Cardiac fibroblast (primary cell): ENCODE data around the gene STK4.

Source experiments
- DNase-seq, 2 donors: peaks; one replicate each; pipeline versions ENCODE4 v3.0.0 to v3.0.0-alpha.2; 2010; ENCODE audit warnings: low read depth in 2 of 2
- H3K4me3 ChIP-seq, 2 donors: replicated peaks in 1 of 2; 1 replicate in 1 of 2; 2 replicates in 1 of 2; pipeline ENCODE4 v1.5.1; 2011; ENCODE audit warnings: low read depth in 2 of 2, low read length in 2 of 2, mild to moderate bottlenecking in 2 of 2, moderate library complexity in 1 of 2
- CTCF ChIP-seq: IDR thresholded peaks from one replicate; pipeline ENCODE4 v1.5.1; 2011; ENCODE audit warnings: low read depth, mild to moderate bottlenecking, low read length, inconsistent platforms

STK4 gene

GRCh38 chr20:45066372-45066771, 100.1 kb downstream of the STK4 start:
- peak in 1 of 2 donors; percentile 39 for DNase-seq
- no peak overlapping the region for H3K4me3 ChIP-seq
- TF ChIP-seq CTCF, result no peak

DNA sequence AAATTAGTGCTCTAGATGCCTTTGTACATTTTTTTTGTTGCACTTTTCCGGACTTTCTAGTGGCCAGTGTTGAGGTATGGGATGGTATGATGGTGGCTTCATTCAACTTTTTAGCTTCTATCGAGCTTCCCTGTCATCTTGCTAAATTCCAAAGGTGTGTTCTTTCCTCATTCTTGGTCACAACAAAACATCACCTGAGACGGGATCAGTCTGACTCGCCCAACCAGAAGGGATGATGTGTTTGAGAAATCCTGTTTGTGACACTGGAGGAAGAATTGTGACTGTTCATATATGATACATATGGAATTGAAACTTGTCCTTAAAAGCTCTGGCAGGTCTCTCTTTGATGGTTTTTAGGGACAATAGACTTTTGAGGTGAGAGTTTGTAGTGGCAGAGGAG, 100.8 kb downstream of the STK4 start:
- DNase-seq, result no peak
- no peak for TF ChIP-seq CTCF
- no peak overlapping the region for H3K4me3 ChIP-seq

DNA sequence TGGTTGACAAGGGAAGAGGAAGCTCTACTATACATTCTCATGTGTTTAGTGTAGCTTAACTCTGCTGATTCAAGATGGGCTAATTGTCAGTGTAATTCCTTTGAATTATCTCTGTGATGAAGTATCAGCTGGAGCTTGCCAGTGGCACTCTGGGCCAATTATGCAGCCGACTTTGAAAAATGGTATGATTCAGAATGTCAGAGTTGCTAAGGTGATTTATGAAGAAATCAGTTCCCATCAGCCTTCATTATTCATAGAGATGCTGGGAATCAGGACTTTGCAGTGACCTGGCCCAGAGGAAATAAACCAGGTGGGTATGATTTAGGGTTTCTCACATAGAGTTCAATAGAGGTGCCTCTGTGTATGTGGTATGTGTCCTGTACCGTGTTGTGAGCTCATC, 101.2 kb downstream of the STK4 start:
- peak in 1 of 2 donors; percentile 45 for DNase-seq
- no peak overlapping the region for H3K4me3 ChIP-seq
- TF ChIP-seq CTCF, result no peak

DNA sequence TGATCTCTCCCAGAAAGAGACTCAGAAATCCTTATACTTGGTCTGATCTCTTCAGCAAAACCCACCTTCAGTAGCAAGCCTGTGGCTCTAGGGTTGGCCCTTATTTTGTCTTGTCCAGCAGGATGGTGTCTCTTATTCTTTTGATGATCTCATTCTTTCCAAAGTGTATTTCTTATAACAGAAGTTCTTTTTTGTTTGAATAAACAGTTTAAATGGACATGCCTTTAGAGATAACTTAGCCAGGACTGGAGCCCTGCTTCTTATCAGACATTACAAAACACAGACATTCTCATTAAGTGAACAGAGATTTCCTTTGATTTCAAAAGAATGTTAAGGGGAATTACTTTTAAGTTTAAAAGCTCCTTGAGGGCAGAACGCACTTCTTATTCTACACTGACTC, 102.9 kb downstream of the STK4 start:
- H3K4me3 ChIP-seq, result no peak overlapping the region
- no peak for TF ChIP-seq CTCF
- peak in 1 of 2 donors; percentile 33 for DNase-seq

DNA sequence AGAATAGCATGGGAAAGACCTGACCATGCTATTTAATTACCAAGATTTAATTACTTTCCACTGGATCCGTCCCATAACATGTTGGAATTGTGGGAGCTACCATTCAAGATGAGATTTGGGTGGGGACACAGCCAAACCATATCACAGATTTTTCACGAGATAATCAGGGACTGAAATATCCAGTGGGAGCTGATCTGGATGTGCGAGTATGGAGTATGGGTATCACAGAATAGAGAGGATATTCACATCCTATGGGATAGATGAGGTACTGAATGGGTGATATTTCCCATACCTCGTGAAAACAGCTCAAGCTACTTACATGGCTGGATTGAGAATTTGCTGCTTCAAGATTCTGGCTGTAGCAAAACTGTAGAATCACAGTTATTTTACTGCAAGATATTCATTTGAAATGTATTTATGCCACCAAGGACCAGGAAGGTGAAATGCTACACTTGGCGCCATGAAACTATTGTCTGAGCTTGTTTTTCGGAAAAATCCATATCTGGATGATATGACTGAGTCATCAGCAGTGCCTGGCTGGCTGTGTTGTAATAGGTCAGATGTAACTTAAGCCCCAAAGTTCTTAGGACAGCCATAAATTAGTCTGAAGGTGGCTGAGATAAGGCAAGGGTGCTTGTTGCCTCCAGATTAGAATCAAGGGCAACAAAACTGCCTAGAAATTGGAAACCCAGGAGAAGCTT, 104.8 kb downstream of the STK4 start:
- TF ChIP-seq CTCF, result no peak
- DNase-seq, result peak; percentile 59 to 62
- H3K4me3 ChIP-seq, result no peak overlapping the region

DNA sequence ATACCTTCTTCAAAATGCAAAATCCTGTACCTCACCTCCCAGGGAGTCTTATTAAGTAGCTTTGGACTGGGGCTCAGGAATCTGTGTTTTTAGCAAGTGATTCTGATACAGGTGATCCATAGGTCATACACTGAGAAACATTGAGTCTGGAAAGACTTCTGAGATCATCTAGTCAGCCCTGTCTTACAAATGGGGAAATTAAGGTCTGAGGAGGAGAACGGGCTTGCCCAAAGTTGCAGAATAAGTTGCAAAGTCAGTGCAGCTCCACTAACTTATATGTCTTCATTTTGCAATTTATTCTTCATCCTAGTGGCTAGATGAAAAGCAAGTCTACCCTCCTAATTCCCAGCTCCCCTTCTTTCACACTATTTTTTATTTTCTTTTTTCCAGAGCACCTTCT, 105.8 kb downstream of the STK4 start:
- no peak overlapping the region for H3K4me3 ChIP-seq
- TF ChIP-seq CTCF, result no peak
- no peak for DNase-seq

- no peak overlapping the region for H3K4me3 ChIP-seq
- no peak for DNase-seq
- no peak for TF ChIP-seq CTCF
Observed at GRCh38 chr20:45073221-45073620, 106.9 kb downstream of the STK4 start.
